DND-41 (cell line): ENCODE data around the gene ITGB1.

Experiments
- EZH2 ChIP-seq: IDR thresholded peaks from 3 replicates; pipeline ENCODE4 v1.6.1; 2012; ENCODE audit warnings: borderline replicate concordance, low read depth, mild to moderate bottlenecking, moderate library complexity, low read length, inconsistent platforms; ENCODE audit not compliant: severe bottlenecking
- TF ChIP-seq, protein P1 (sequence below): IDR thresholded peaks from 2 replicates; pipeline ENCODE4 v1.5.1; 2012; ENCODE audit warnings: borderline replicate concordance, low read length, moderate library complexity, mild to moderate bottlenecking; ENCODE audit not compliant: poor library complexity, severe bottlenecking; ENCODE audit errors: extremely low read depth

DNA sequence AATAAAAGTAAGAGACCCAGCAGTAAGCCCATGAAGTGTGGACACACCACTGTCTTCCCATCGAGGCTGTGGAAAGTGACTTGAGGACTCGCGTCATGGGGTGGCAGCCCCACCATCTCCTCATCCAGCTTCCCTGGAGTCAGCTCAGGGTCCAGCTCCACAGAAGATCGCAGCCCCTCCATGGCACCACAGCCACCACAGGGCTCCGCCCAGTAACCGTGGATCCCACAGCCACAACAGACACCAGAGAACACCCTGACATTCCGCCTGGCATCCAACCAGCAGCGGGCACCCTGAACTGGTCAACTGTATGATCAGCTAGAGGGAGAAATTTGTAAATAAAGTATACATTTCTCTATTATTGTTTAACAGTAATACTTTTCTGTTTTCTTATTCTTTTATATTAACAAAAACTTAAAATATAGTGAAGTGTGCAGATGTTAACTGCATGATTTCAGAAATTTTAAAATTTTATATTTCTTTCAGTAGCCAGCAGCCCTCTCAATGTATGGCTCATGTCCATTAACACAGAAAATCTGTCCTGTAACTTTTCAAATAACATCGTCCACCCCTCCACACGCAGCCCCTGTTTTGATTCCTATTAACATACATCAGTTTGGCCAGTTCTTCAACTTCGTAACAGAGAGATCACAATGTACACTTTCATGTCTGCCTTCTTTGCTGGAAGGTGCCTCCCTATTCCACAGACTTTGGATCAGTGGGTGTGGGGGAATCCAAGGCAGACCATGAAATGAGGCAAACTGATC is 69.7 kb downstream of the ITGB1 start:
- TF ChIP-seq, protein P1, sequence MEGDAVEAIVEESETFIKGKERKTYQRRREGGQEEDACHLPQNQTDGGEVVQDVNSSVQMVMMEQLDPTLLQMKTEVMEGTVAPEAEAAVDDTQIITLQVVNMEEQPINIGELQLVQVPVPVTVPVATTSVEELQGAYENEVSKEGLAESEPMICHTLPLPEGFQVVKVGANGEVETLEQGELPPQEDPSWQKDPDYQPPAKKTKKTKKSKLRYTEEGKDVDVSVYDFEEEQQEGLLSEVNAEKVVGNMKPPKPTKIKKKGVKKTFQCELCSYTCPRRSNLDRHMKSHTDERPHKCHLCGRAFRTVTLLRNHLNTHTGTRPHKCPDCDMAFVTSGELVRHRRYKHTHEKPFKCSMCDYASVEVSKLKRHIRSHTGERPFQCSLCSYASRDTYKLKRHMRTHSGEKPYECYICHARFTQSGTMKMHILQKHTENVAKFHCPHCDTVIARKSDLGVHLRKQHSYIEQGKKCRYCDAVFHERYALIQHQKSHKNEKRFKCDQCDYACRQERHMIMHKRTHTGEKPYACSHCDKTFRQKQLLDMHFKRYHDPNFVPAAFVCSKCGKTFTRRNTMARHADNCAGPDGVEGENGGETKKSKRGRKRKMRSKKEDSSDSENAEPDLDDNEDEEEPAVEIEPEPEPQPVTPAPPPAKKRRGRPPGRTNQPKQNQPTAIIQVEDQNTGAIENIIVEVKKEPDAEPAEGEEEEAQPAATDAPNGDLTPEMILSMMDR, result no peak
- TF ChIP-seq EZH2, result no peak
